Endometrial microvascular endothelial cells (primary cell): ENCODE measurements around the gene FGG. TPM values are rescaled to one million over a fixed set of nuclear protein-coding genes. Genes with fewer than 3 reads are reported as not detected.

Experiments
- in situ Hi-C: cut with HindIII; loops from 2 replicates; pipeline ENCODE4 v1.10.0; 2017; ENCODE audit warnings: low sequenced_read_pairs, low pct_unique_long_range_greater_than_20kb; ENCODE audit errors: inconsistent ontology term
- total RNA-seq: library from RNA; depleted of rRNA; stranded (reverse); fragments of >200 nt; gene quantifications from one replicate; pipeline ENCODE4 v1.2.3, GENCODE V29; 2015; ENCODE audit errors: inconsistent ontology term

The FGG gene
- total RNA-seq, 1 donor from 2014 or later: not detected

GRCh38 chr4:154564311-154564710, 48.1 kb downstream of the FGG start:
- in situ Hi-C loops: no loop called here

GRCh38 chr4:154562697-154563254, 49.7 kb downstream of the FGG start, which contains the start of gene FGB:
Gene FGB, plus strand, starts transcription at chr4:154563011. Its CDS starts 8 bp downstream, at chr4:154563019.
- in situ Hi-C loops: no loop called here

- in situ Hi-C loops: no loop called here
Measured at GRCh38 chr4:154560824-154561231, 51.6 kb downstream of the FGG start.

- in situ Hi-C loops: no loop called here
Measured at GRCh38 chr4:154560419-154560801, 52.0 kb downstream of the FGG start.

GRCh38 chr4:154559494-154560418, 52.7 kb downstream of the FGG start:
- in situ Hi-C loops: no loop called here

GRCh38 chr4:154559141-154559493, 53.3 kb downstream of the FGG start:
- in situ Hi-C loops: no loop called here

Other genes starting within 250 kb of the FGG start
- not detected for gene DCHS2, start 120.9 kb downstream of the FGG start, total RNA-seq
- gene PLRG1, start 62.3 kb downstream of the FGG start, total RNA-seq: 73.2 TPM
- not detected for gene FGB, start 49.6 kb downstream of the FGG start, total RNA-seq
- gene FGA, start 21.9 kb downstream of the FGG start, total RNA-seq: not detected
- gene LRAT, start 131.3 kb upstream of the FGG start, total RNA-seq: not detected
- gene RBM46, start 168.6 kb upstream of the FGG start, total RNA-seq: not detected